ENCODE data around the gene PRKG1. TPM values are rescaled to one million over a fixed set of nuclear protein-coding genes. Genes with fewer than 3 reads are reported as not detected.
"Not testable (repeated sequence)": the region's sequence is repeated elsewhere in the genome, so short reads cannot be mapped to it uniquely, and the experiment has no call there.

Gene PRKG1
- polyA plus RNA-seq, 1 donor, result 38.2 TPM

DNA sequence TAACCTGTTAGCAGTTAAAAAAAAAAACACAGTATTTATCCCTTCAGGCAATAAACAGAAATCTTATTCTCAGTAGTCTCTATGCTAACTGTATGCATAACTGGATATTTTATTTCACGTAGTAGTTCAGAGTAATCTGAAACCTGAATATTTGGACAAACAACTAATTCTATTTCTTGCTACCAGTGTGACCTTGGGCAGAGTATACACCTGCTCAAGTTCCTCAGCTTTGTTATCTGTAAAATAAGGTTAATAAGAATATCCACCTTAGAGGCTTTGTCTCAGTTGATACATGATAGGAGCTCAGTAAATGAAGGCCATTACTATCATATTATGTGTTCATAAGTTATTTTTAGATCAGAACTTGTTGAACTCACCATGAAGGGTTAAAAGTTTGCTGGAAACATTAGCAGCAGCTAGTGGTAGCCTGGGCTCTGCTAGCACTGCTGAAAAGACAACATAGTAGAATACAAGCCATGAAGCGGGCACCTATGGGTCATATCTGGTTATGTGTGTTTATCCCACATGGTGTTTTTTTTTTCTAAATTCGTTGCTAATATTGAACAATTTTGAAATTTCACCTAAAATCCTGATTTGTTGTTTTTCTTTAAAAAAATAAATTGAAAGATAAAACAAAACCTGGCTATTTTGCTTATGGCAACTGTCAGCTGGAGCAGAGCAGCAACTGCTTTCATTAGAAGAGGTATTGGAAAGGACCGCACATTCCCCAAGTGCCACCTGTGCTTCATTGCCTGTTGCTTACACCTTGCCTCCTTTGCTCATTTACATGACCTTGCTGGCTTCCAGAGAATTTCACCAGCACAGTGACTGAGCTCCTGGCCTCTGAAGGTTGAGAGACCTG, 303.0 kb downstream of the PRKG1 start:
- DNase-seq (ENCODE audit: low read depth), result no peak

DNA sequence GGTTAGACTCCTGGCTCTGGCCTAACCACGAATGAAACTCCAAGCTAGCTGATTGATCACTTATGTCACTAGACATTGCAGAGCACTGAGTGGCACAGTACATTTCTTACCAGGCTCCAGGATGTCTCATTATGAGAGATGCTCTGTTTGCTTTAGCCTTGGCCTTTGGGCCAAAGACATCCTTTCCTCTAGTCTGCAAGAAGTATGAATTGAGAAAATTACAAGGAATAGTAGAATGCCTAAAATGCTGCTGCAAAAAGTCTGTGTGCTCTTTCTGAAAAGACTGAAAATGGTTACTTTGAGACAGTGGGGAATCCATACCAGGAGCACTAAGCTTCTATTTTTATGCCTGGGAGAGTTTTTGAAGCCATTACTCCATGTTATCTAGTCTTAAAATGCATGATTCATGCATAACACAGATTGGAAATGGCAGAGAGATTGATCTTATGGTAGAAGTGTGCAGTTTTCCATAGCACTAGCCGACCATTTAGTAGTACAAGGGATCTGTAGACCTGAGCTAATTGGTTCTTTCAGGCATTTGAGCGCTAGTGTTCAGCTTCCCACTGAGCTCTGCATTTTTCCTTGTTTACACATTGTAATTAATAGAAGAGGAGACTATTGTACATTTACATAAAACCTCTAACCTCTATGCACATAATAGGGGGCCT, 303.8 kb downstream of the PRKG1 start:
- no peak for DNase-seq (ENCODE audit: low read depth)

DNA sequence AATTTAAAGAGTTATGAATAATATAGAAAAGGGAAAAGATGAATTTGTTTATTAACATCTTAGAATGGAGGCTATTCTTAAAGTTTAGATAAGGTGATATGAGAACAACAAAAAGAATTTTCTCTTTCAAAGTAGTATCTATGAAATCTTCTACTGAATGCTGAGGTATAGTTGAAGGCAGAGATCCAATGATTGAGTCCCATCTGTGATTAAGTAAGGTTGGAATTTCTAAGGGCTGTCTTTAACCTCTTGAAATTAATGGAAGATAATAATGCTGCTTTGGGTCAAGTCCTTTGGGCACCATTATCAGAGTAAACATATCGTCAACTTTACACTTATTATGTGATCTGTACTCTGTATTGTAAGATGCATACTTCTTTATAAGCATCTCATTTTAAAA, 307.9 kb downstream of the PRKG1 start:
- no peak for DNase-seq (ENCODE audit: low read depth)

DNA sequence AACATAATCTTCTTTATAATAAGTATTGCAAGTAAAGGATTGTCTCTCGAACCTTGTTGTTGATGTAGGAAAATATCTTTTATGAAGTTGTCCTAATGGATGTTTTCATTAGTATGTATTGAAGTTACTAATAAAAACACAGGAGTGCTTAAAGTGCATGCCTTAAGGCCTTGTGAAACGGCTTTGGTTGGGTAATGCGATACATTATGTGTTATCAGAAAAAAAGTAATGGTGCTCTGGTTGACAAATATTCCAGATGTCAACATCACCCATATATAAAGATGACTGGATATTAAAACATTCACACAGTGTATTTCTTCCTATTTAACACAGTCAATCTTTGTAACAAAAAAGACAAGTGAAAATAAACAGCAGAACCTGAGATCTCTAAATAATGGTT, 310.7 kb downstream of the PRKG1 start:
- no peak for DNase-seq (ENCODE audit: low read depth)

DNA sequence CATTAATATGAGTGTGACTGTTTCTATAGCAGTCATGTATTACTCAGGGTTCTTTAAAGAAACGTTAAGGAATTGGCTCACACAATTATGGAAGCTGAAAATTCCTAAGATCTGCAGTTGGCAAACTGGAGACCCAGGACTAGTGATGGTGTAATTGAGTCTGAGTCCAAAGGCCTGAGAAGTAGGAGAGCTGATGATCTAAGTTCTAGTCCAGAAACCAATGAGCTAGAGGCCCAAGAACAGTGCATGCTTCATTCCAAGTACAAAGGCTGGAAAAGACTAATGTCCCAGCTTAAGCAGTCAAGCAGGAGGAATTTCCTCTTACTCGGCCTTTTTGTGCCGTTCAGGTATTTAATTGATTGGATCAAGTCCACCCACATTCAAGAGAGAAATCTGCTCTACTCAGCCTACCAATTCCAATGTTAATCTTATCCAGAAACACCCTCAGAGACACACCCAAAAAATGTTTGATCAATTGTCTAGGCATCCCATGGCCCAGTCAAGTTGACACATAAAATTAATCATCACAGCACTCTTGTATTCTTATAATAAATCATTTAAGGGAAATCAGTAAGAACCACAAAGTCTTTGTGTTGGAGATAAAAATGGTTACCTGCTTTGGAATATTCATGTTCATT, 312.1 kb downstream of the PRKG1 start:
- DNase-seq (ENCODE audit: low read depth), result no peak

DNA sequence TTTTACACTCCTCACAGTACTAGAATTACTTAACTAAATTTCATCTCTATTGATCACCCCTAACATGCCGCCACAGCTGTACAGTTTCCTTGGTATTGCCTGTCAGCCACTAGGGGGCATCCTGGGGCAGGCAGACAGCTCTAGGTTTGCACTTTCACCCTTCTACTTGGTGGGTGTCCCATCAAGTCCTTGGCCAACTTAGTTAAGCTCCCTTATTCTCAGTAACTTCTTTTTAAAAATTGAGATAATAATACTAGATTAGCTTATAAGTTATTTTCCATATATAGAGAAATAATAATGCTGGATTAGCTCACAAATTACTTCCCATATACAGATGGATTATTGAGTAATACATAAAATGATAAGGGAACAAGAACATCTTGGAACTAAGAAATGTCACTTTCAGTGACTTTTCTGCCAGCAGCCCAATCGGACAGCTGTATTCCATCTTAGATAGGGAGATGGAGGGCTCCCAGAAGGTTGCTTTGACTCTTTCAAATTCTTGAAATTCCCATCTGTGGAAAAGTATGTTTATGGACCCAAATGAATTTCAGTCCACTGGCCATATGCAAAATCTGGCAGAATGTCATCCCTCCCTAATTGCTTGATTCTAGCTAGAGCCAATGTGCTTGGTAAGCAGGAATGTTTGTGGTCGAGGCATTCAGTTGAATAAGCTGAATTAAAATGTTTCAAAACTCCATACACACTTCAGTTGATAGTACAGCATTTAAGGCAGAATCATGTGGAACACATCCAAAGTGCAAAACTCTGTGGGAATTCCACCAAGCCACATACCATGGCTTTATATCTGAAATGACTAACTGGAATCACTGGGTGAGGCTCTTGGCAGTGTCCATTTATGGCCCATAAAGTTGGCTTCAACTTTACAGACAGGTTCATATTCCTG, 315.4 kb downstream of the PRKG1 start:
- DNase-seq (ENCODE audit: low read depth), result no peak

DNA sequence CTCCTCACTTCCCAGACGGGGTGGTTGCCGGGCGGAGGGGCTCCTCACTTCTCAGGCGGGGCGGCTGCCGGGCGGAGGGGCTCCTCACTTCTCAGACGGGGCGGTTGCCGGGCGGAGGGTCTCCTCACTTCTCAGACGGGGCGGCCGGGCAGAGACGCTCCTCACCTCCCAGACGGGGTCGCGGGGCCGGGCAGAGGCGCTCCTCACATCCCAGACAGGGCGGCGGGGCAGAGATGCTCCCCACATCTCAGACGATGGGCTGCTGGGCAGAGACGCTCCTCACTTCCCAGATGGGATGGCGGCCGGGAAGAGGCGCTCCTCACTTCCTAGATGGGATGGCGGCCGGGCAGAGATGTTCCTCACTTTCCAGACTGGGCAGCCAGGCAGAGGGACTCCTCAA, 318.7 kb downstream of the PRKG1 start:
- DNase-seq (ENCODE audit: low read depth), result not testable (repeated sequence)

DNA sequence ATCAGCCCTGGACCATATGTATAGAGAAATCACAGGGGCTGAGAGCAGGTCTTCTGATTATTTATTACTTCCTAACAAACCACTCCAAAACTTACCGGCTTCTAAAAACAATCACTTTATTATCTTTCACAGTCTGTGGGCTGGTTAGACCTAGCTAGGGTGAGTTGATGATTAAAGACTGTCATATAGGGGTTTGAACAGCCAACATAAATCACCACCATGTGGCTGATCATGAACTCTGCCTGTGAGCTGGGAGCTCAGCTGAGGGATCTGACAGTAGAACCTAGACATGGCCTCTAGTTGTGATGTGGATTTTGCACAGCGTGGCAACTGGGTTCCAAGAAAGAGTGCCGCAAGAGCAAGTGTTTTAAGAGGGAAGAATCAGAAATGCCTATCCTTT, 319.8 kb downstream of the PRKG1 start:
- no peak for DNase-seq (ENCODE audit: low read depth)

DNA sequence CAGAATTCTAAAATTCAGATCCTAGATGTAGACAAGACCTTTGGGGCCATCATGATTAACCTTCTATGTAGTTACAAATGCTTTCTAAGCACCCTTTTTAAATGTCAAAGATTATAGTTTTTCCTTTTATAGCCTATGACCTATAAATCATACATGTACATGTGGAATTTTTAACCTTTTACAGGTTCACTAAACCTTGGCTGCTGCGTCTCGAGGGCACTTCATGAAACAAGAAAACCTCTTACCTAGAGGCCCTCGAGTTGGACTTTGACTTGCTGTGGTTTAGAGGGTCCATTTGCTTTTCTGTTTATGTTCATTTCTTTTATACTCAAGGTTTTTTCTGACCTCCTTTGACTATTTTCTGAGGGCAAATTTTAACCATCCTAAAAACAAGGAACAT, 323.0 kb downstream of the PRKG1 start:
- no peak for DNase-seq (ENCODE audit: low read depth)

DNA sequence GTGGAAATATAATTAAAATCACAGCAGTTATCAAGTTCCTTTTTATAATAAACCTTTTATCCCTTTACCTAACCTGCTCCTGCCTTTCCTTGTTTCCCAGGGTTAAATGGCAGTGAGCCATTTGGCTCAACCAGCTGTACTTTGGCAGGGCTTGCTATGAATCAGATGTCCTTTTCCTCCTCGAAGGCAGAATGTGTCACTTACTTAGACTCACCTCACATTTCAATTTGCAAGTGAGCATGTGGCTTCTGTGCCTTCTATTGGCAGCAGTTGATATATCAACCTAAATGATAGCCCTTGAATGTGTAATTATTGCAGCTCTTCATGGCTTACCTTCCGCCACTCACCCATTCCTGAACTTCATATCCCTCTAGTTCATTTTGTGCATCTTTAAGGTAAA, 323.4 kb downstream of the PRKG1 start:
- no peak for DNase-seq (ENCODE audit: low read depth)

DNA sequence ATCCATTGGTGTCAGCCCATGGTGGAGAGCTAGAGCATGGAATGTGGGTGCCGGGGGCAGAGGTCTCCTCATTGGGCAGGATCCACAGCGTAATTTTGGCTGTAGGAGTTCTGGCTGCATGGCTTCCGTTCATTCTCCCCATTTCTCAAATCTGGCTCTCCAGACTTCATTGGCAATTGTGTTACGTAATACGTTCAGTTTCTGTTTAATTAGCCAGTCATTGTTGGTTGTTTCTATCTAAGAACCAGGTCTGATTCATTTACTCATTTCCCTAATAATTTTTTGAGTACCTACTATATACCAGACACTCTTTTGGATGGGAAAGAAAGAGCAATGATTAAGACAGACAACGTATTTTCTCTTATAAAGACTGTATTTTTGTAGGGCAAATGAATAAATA, 325.6 kb downstream of the PRKG1 start:
- DNase-seq (ENCODE audit: low read depth), result no peak

DNA sequence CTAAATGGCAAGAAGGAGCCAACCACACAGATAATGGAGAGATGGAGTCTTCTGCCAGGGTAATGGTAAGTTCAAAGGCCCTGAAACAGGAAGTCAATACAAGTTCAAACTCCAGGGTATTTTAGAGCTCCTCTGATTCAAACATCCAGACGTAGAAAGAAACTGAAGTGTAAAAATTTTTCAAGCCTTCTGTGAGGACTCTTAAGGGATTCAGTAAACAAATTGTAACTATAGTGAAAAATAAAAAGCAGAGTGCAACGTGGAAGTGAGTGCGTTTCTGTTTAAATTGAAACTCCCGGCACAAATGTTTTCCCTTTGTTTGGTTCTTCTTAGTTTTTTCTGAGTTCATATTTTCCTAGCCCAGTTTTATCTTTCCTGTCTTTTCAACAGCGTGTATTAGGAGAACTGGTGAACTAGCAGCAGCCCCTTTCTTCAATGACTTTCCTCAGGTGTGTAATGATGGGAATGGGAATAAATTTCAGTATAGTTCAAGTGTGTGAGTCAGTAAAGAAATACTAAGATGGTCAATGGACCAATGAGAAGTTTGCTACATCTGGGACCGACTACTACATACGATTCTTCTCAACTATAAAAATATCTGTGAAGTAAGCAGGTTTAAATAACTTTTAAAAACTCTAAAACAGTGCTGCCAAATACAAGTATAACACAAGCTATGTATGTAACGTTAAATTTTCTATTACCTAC, 326.3 kb downstream of the PRKG1 start:
- DNase-seq (ENCODE audit: low read depth), result no peak

DNA sequence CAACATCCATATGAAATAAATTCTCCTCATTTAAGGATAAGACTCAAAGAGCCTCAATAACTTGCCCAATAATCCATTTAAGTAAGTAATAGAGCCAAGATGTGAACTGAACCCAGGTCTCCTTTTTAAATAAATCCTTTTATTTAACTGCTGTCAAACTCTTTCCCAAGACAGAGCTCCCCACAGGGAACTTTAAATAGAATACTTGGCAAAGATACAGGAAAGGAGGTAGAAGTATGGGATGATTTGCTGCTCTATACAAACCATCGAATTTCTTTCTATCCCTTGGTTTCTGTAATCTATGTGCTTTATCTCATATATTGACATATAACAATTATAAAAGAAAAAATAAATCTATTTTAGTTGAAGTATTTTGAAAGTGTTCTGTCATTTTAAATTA, 329.2 kb downstream of the PRKG1 start:
- no peak for DNase-seq (ENCODE audit: low read depth)

DNA sequence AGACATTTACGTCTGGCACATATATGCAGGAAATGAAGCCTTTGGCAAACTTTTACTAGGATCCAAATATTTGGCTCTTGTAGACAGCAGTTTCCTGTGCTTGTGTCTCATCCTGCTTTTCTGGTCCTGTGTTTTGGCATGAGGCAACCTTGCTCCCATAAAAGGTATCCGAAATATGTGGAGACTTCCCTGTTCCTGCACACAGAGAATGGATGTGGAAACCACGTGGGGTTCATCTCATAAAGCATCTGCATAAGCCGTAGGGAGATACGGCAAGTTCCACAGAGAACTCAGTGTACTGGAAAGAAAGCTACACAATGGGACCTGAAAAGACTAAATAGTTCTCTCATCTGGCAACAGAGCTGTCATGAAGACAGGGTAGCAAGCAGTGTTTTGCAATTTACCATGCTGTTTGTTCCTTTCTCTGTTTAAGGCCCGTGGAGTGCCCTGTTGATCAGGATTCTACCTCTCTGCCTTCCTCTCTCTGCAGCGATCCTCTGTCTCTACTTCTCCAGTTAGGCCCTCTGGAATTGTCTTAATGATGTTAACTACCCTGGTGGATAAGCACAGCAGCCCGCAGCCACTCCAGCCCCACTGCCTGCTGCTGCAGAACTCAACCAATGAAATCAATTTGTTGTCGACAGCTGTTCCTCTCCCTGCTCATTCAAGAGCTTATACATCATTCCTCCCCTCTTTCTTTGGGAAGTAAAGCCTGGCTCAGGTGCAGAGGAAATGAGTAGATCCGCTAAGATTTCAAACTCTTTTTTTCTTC, 331.5 kb downstream of the PRKG1 start:
- no peak for DNase-seq (ENCODE audit: low read depth)

DNA sequence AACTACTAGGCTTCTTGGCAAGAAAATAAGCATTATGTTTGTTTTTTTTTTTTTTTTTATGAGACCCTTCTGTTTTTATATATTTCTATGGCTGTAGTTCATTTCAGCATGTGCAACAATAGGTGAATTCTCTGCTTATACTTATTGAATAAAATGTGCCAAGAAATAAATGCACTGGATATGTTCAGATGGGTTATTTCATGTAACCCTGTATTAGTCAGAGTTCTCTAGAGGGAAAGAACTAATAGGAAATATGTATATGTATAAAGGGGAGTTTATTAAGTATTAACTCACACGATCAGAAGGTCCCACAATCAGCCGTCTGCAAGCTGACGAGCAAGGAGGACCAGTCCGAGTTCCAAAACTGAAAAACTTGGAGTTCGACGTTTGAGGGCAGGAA, 332.3 kb downstream of the PRKG1 start:
- DNase-seq (ENCODE audit: low read depth), result no peak

DNA sequence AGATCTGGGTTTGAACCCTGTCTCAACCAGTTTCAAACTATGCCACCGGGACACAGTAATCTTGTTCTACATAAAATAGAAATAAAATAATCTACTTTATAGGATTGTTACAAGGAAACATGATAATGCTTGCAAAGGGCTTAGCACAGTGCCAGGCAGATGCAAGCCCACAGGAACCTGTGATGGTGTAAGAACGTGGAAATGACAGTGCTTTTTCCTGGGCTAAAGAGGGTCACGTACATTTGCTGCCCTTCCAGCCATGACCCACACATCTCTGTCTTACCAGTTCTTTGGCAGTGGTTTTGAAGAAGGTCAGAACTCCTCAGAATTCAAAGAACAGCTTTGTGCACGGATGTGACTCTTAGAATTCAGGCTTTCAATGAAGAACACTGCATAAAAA, 342.2 kb downstream of the PRKG1 start:
- no peak for DNase-seq (ENCODE audit: low read depth)

DNA sequence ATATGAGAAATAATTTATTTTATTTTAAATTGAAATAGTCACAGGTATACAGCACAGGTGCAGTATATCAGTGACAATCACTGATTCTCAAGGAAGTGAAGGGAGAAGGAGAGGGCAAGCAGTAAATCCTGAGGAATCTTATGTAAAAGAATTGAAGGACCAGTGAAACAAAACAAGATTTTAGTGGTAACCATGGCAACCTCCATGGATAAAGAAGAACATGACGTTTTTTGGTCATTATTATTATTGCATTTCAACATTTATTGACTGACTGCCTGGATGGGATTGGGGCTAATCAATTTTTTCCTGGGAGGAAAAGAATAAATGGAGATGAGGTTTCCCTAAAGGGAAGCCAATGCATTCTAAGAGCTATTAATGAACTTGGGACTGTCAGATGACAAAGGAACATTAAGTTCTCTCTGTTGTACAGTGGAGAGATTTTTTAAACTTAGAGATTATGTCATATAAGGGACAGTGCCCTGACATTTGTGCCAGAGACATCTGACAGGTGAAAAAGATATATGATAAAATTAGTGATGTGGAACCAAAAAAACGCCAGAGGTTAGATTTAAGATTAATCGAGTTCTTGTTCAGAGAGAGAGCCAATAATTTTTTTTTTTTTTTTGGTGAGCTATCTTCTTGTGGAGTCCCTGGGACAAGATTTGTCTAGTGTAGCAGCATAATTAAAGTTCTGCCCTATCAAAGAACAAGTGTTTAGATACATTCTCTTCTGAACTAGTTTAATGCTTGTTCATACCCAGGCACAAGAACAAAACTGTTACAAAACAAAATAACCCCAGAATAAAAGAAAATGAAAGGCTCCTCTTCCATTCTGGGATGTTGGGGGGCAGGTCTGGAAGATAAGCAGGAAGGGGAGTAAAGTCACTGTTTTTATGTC, 345.2 kb downstream of the PRKG1 start:
- DNase-seq (ENCODE audit: low read depth), result no peak

DNA sequence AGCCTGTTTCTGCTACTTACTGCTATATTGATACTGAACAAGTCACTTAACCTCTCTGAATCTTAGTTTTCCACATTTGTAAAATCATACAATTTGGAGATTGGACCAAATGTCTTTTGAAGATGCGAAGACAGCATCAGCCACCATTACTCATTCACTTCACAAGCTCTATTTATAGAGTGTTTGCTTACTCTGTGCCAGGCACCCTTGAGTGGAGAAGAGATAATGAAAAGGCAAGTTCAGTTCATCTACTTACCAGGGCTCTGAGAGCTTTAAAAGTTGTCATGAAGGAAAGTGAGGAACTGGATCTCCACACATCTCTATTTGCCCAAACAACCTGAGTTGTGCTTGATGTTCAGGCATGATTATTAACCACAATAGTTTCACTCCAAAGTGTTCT, 347.6 kb downstream of the PRKG1 start:
- DNase-seq (ENCODE audit: low read depth), result no peak
